Measurements from ENCODE around the gene RPS6KA1. TPM values are rescaled to one million over a fixed set of nuclear protein-coding genes. Genes with fewer than 3 reads are reported as not detected.
A peak's percentile ranks its signal among the peaks of the same experiment; 100 is the strongest.

The RPS6KA1 gene
- total and polyA plus RNA-seq, 2 of the 13 experiments (the other 11 are each of a cell fraction or from before 2014, with no cell fraction given): 19.6 to 24.2 TPM

DNA sequence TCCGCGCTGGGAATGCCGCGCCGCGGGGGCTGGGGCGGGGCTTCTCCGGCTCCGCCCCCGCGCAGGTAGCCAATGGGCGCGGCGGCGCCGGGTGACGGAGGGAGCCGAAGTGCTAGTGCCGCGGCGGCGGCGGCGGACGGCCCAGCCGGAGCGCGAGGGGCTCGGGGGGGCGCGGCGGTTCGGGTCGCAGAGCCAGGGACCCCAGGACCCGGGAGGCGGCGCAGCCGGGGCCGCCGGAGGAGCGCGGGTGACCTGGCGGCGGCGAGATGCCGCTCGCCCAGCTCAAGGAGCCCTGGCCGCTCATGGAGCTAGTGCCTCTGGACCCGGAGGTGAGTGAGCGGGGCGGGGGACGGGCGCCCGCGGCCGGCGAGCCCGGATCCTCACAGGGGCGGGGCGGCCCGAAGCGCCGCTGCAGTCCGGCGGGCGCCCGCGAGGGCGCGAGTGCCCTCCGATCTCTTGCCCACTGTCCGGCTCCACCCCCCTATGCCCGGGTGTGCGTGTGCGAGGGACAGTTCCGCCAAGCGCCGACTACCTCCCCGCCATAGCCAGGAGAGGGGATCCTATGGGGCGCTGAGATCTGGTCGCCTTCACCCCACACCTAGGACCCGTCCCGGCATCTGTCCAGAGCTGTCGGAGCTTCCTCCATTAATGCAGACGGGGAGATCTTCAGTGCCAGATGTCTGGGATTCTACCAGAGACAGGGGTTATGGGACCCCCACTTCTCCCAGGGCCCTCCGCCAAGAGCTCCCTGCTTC, at the start of gene RPS6KA1 (continued):
- TF ChIP-seq CC2D1A (CRISPR knock-in tag; IDR thresholded peaks at IDR 0.05) (no peak), ZNF30 (CRISPR knock-in tag; IDR thresholded peaks at IDR 0.05) (no peak), ZNF660 (CRISPR knock-in tag; IDR thresholded peaks at IDR 0.05; ENCODE audit: borderline replicate concordance, low read depth) (no peak), ZNF766 (CRISPR knock-in tag; IDR thresholded peaks at IDR 0.05; ENCODE audit: borderline replicate concordance) (no peak), ARNTL (CRISPR knock-in tag; IDR thresholded peaks at IDR 0.05) (no peak), EP300 (IDR thresholded peaks at IDR 0.05; ENCODE audit: low read depth in 2 of 2, low read length in 2 of 2) (no peak), EP300 (CRISPR knock-in tag; IDR thresholded peaks at IDR 0.05; ENCODE audit: borderline replicate concordance) (no peak), SKI (IDR thresholded peaks at IDR 0.05; ENCODE audit: partially characterized antibody) (peak; percentile 17), POLR2G (IDR thresholded peaks at IDR 0.05; ENCODE audit: low read depth, low read length) (peak; percentile 62), ZNF557 (CRISPR knock-in tag; IDR thresholded peaks at IDR 0.05) (no peak), EED (CRISPR knock-in tag; IDR thresholded peaks at IDR 0.05) (peak; percentile 33; the same call in 1 of the 2 replicates)
- TF ChIP-seq, protein P1, sequence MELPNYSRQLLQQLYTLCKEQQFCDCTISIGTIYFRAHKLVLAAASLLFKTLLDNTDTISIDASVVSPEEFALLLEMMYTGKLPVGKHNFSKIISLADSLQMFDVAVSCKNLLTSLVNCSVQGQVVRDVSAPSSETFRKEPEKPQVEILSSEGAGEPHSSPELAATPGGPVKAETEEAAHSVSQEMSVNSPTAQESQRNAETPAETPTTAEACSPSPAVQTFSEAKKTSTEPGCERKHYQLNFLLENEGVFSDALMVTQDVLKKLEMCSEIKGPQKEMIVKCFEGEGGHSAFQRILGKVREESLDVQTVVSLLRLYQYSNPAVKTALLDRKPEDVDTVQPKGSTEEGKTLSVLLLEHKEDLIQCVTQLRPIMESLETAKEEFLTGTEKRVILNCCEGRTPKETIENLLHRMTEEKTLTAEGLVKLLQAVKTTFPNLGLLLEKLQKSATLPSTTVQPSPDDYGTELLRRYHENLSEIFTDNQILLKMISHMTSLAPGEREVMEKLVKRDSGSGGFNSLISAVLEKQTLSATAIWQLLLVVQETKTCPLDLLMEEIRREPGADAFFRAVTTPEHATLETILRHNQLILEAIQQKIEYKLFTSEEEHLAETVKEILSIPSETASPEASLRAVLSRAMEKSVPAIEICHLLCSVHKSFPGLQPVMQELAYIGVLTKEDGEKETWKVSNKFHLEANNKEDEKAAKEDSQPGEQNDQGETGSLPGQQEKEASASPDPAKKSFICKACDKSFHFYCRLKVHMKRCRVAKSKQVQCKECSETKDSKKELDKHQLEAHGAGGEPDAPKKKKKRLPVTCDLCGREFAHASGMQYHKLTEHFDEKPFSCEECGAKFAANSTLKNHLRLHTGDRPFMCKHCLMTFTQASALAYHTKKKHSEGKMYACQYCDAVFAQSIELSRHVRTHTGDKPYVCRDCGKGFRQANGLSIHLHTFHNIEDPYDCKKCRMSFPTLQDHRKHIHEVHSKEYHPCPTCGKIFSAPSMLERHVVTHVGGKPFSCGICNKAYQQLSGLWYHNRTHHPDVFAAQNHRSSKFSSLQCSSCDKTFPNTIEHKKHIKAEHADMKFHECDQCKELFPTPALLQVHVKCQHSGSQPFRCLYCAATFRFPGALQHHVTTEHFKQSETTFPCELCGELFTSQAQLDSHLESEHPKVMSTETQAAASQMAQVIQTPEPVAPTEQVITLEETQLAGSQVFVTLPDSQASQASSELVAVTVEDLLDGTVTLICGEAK (IDR thresholded peaks at IDR 0.05): no peak
- TF ChIP-seq, protein P1 (CRISPR knock-in tag; IDR thresholded peaks at IDR 0.05): no peak
- TF ChIP-seq, protein P2, sequence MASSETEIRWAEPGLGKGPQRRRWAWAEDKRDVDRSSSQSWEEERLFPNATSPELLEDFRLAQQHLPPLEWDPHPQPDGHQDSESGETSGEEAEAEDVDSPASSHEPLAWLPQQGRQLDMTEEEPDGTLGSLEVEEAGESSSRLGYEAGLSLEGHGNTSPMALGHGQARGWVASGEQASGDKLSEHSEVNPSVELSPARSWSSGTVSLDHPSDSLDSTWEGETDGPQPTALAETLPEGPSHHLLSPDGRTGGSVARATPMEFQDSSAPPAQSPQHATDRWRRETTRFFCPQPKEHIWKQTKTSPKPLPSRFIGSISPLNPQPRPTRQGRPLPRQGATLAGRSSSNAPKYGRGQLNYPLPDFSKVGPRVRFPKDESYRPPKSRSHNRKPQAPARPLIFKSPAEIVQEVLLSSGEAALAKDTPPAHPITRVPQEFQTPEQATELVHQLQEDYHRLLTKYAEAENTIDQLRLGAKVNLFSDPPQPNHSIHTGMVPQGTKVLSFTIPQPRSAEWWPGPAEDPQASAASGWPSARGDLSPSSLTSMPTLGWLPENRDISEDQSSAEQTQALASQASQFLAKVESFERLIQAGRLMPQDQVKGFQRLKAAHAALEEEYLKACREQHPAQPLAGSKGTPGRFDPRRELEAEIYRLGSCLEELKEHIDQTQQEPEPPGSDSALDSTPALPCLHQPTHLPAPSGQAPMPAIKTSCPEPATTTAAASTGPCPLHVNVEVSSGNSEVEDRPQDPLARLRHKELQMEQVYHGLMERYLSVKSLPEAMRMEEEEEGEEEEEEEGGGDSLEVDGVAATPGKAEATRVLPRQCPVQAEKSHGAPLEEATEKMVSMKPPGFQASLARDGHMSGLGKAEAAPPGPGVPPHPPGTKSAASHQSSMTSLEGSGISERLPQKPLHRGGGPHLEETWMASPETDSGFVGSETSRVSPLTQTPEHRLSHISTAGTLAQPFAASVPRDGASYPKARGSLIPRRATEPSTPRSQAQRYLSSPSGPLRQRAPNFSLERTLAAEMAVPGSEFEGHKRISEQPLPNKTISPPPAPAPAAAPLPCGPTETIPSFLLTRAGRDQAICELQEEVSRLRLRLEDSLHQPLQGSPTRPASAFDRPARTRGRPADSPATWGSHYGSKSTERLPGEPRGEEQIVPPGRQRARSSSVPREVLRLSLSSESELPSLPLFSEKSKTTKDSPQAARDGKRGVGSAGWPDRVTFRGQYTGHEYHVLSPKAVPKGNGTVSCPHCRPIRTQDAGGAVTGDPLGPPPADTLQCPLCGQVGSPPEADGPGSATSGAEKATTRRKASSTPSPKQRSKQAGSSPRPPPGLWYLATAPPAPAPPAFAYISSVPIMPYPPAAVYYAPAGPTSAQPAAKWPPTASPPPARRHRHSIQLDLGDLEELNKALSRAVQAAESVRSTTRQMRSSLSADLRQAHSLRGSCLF (CRISPR knock-in tag; IDR thresholded peaks at IDR 0.05; ENCODE audit: borderline replicate concordance): no peak
